ENCODE data around the gene SLC7A6OS.

SLC7A6OS gene

DNA sequence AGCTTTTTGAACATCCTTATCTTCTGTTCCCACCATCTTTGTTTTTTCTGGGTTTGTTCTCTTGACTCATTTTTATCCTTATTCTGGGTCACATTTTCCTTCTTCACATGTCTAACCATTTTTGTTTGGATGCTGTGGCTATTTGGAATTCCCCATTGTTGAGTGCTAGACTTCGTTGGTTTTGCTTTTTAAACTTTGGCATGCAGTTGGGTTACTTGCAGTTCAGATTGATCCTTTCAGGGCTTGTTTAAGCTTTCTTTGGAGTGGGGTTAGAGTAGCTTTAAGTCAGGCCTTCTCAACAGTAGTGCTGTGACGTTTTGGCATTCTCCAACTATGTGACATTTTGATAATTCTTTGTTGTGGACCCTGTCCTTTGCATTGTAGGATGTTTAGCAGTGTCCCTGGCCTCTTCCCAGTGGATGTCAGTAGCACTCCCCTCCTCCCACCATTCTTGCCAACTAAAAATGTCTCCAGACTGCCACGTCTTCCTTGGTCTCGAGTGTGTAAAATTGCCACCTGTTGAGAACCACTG is 21.2 kb upstream of the SLC7A6OS start:
- no peak overlapping the region for H3K27ac ChIP-seq

DNA sequence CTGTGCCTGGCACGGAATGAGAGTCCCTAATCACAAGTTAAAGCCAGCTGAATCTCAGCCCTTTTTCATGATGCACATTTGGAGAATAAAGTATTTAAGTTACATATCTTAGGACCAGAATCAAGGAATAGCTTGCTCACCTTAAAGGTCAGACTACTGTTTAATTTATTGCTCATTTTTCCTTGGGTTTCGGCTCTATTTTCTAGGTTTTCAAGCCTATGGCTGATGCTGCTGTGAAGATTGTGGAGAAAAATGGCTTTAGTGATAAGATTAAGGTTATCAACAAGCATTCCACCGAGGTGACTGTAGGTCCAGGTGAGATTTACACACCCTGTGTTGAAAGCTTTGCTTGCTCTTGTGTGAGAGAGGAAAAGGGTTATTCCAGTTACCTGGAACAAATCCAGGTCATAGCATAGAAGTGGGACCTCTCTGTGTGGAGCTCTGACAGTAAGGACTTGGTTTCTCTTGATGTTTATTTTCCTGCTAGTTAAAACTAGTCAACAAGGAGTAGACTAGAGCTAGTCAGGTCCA is 18.2 kb upstream of the SLC7A6OS start:
- TF ChIP-seq ZFX (IDR thresholded peaks at IDR 0.05; ENCODE audit: borderline replicate concordance): no peak
- TF ChIP-seq, protein P1, sequence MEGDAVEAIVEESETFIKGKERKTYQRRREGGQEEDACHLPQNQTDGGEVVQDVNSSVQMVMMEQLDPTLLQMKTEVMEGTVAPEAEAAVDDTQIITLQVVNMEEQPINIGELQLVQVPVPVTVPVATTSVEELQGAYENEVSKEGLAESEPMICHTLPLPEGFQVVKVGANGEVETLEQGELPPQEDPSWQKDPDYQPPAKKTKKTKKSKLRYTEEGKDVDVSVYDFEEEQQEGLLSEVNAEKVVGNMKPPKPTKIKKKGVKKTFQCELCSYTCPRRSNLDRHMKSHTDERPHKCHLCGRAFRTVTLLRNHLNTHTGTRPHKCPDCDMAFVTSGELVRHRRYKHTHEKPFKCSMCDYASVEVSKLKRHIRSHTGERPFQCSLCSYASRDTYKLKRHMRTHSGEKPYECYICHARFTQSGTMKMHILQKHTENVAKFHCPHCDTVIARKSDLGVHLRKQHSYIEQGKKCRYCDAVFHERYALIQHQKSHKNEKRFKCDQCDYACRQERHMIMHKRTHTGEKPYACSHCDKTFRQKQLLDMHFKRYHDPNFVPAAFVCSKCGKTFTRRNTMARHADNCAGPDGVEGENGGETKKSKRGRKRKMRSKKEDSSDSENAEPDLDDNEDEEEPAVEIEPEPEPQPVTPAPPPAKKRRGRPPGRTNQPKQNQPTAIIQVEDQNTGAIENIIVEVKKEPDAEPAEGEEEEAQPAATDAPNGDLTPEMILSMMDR (IDR thresholded peaks at IDR 0.05): peak; percentile 55
- H3K27ac ChIP-seq: peak overlapping the region; percentile 66

More for the DNA sequence above, 21.2 kb upstream of the SLC7A6OS start:
- TF ChIP-seq ZFX (IDR thresholded peaks at IDR 0.05; ENCODE audit: borderline replicate concordance): no peak
- TF ChIP-seq, protein P1 (IDR thresholded peaks at IDR 0.05): no peak

DNA sequence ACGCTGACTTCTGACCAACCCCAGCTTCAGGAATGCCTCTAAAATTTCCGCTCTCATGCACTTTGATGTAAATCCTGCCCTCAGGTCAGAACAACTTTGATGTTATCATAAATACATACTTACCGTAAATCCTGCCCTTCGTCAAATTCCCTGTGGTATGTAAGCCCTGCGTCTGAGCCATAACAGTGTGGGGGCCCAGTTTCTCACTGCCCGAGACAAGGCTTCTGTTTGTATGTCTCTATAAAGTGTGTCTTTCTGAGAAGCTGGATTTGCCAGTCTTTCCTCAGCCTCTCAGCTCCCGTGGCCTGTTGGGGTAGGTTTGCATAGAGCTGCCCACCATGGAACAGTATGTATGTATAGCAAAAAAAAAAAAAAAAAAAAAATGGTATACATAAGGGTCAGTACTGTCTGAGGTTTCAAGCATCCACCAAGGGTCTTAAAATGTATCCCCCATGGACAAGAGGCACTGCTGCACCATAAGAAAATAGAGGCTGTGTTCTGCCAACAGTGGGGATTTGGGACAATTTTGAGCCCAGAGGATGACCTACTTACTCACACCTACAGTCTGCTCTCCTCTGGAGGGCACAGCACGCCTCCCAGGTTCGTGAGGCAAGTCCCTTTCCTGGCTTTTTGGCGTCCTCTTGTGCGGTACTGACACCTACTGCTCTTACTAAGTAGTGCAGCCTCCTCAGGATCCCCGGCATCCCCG is 17.6 kb upstream of the SLC7A6OS start:
- H3K27ac ChIP-seq: peak overlapping the region; percentile 66
- TF ChIP-seq, protein P1 (IDR thresholded peaks at IDR 0.05): peak; percentile 87
- no peak for TF ChIP-seq ZFX (IDR thresholded peaks at IDR 0.05; ENCODE audit: borderline replicate concordance)

DNA sequence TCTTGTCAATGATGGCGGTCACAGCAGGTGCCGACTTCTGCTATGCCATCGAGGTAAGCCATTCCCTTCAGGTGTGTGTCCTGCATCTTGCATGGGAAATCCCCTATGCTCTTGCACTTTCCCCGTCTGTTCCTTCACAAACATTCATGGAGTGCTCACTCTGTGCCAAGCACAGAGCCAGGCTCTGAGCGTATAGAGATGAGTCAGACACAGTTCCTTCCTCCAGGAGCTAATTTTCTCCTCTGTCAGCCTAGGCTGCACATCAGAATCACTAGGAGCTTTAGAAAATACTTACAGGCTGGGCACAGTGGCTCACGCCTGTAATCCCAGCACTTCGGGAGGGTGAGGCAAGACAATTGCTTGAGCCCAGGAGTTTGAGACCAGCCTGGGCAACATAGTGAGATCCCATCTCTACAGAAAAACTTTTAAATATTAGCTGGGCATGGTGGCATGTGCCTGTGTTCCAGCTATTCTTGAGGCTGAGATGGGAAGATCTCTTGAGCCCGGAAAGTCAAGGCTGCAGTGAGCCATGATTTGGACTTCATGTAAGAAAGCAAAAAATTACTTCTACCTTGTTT is 14.1 kb upstream of the SLC7A6OS start:
- TF ChIP-seq ZFX (IDR thresholded peaks at IDR 0.05; ENCODE audit: borderline replicate concordance): no peak
- H3K27ac ChIP-seq: no peak overlapping the region

DNA sequence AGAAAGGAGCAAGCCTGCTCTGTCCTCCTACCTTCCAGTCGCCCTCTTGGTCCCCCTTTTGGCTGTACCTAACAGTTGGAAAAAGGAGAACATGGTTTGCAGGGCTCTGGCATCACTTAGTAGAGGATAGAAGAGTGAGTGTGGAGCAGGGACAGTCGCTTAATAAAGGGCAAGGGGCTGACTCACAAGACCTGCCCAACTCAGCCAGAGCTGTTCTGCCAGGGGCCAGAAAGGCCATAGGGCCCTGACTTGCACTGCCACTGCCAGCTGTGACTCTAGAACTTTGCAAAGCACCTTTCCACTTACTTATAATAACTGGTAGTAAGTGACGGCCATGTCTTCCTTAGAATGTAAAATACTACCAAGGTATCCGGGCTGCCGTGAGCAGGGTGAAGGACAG is 13.6 kb upstream of the SLC7A6OS start:
- TF ChIP-seq, protein P1 (IDR thresholded peaks at IDR 0.05): no peak
- no peak for TF ChIP-seq ZFX (IDR thresholded peaks at IDR 0.05; ENCODE audit: borderline replicate concordance)
- H3K27ac ChIP-seq: no peak overlapping the region

DNA sequence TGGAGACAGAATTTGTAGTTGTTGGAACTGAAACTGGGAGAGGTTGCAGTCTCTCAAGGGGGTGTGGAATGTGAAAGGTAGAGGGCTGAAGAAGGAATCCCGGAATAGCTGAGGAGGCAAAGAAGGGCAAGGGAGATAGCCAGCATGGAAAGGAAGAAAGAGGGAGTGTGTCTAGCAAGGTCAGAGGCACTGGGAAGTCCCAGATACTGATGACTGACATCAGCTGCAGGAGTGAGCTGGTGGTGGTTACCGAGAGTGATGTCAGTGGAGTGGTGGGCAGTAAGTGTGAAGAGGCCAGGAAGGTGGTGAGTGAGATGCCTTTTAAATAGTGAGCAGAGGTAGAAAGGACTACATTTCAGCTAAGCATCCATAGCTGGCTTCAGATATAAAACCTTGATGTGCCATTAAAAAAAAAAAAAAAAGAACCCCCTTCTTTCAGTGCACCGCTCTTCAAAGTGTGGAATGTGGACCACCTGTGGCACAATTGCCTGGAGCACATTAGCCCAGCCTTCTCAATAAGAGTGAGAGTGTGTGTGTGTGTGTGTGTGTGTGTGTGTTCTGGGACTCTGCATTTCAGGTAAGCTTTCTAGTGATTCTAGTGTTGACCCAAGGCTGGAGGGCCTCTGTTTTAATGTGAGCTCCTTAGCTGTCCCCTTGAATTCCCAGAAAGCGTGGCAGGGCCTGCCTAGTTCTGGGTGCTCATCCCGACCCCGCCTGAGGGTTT is 8.6 kb upstream of the SLC7A6OS start:
- no peak overlapping the region for H3K27ac ChIP-seq
- no peak for TF ChIP-seq ZFX (IDR thresholded peaks at IDR 0.05; ENCODE audit: borderline replicate concordance)
- TF ChIP-seq, protein P1 (IDR thresholded peaks at IDR 0.05): no peak

DNA sequence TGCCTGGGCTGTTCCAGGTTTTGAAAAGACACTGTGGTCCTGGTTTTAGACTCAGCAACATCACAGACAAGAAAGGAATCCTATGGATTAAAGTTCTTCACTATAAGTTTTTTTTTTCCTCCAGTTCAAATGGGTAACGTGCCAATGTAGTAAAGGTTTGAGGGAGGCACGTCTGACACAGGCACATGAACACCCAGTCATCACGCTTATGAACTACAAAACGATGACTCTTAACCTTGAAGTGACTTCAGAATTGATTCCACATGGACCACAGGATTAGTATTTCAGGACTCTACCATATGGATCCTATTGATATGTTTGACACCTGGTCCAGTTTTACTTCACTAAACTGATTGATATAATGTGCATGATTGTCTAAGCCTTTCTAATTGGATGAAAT is 2.4 kb upstream of the SLC7A6OS start:
- no peak overlapping the region for H3K27ac ChIP-seq
- TF ChIP-seq, protein P1 (IDR thresholded peaks at IDR 0.05): no peak
- TF ChIP-seq ZFX (IDR thresholded peaks at IDR 0.05; ENCODE audit: borderline replicate concordance): no peak

Measured in 22Rv1 (cell line).